ENCODE data around the gene PTPRE. TPM values are rescaled to one million over a fixed set of nuclear protein-coding genes. Genes with fewer than 3 reads are reported as not detected.
A peak's percentile ranks its signal among the peaks of the same experiment; 100 is the strongest.

PTPRE gene
- total and polyA plus RNA-seq, 10 of the 15 experiments (the other 5 are each of a cell fraction or from before 2014, with no cell fraction given) = 2.9 to 7.6 (median 5.8) TPM

GRCh38 chr10:128047351-128047750 lies 140.4 kb downstream of the PTPRE start (continued):
- TF ChIP-seq NR2C1 (IDR thresholded peaks at IDR 0.05) (no peak), NFYA (IDR thresholded peaks at IDR 0.05; ENCODE audit: borderline replicate concordance, low read depth, low read length) (no peak), PAX5 (IDR thresholded peaks at IDR 0.05; ENCODE audit: borderline replicate concordance, low read depth, low read length) (0 out of 2 replicates have a peak, but pooled peaks have one; percentile 16), E2F8 (IDR thresholded peaks at IDR 0.05; ENCODE audit: low read depth, partially characterized antibody) (no peak), JUNB (IDR thresholded peaks at IDR 0.05) (no peak), CTCF (IDR thresholded peaks at IDR 0.05 in 2 of 3, conservative IDR thresholded peaks at IDR 0.05 in 1 of 3; ENCODE audit: control insufficient read depth in 2 of 3, extremely low read depth in 1 of 3, insufficient read depth in 1 of 3, low read depth in 3 of 3, low read length in 3 of 3) (no peak), SMAD1 (IDR thresholded peaks at IDR 0.05; ENCODE audit: low read depth, partially characterized antibody) (no peak), PAX8 (IDR thresholded peaks at IDR 0.05) (no peak), BCLAF1 (IDR thresholded peaks at IDR 0.05) (no peak), RELB (IDR thresholded peaks at IDR 0.05; ENCODE audit: low read depth) (peak; percentile 12; the same call in 1 of the 2 replicates), SUPT20H (IDR thresholded peaks at IDR 0.05; ENCODE audit: borderline replicate concordance, control insufficient read depth, low read depth, low read length) (no peak), ZBTB40 (IDR thresholded peaks at IDR 0.05; ENCODE audit: borderline replicate concordance) (no peak), ZSCAN29 (IDR thresholded peaks at IDR 0.05) (no peak), STAT1 (conservative IDR thresholded peaks at IDR 0.05) (0 out of 2 replicates have a peak, but pooled peaks have one; percentile 35), EED (IDR thresholded peaks at IDR 0.05; ENCODE audit: low read depth) (peak; percentile 34; the same call in 1 of the 2 replicates), BHLHE40 (IDR thresholded peaks at IDR 0.05; ENCODE audit: borderline replicate concordance in 1 of 2, low read depth in 2 of 2, low read length in 1 of 2) (peak in 1 of 2 experiments; percentile 41; a peak in 1 of 4 replicates)
